GM12872 (cell line): ENCODE results near the gene LPCAT2.

Source experiments
- TF ChIP-seq, protein P1 (sequence below): IDR thresholded peaks from 3 replicates; pipeline ENCODE4 v1.5.1; 2011; ENCODE audit warnings: low read depth, mild to moderate bottlenecking, low read length, moderate library complexity; ENCODE audit not compliant: insufficient read depth

Gene LPCAT2

DNA sequence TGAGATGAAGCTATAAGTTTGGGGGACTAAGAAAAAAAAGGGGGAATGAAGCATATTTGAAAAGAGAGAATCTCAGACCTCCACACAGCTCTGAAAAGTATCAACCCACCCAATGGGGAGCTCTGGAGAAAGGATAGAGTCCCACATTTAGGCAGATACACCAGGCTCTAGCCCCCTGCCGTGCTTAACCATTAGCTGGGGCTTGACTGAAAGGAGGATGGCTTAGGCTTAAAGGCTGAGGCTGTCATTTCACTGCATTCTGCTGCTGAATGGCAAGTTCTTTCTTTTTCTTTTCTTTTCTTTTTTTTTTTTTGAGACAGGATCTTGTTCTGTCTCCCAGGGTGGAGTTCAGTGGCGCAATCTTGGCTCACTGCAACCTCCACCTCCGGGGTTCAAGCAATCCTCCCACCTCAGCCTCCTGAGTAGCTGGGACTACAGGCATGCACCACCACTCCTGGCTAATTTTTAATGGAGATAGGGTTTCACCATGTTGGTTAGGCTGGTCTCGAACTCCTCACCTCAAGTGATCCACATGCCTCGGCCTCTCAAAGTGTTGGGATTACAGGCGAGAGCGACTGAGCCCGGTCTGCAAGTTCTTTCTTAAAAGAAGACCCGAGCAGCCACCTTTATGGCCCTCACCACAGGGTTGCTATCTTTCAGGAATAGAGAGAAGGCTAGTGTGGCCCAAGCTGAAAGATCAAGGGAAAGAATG, 38.9 kb upstream of the LPCAT2 start:
- TF ChIP-seq, protein P1, sequence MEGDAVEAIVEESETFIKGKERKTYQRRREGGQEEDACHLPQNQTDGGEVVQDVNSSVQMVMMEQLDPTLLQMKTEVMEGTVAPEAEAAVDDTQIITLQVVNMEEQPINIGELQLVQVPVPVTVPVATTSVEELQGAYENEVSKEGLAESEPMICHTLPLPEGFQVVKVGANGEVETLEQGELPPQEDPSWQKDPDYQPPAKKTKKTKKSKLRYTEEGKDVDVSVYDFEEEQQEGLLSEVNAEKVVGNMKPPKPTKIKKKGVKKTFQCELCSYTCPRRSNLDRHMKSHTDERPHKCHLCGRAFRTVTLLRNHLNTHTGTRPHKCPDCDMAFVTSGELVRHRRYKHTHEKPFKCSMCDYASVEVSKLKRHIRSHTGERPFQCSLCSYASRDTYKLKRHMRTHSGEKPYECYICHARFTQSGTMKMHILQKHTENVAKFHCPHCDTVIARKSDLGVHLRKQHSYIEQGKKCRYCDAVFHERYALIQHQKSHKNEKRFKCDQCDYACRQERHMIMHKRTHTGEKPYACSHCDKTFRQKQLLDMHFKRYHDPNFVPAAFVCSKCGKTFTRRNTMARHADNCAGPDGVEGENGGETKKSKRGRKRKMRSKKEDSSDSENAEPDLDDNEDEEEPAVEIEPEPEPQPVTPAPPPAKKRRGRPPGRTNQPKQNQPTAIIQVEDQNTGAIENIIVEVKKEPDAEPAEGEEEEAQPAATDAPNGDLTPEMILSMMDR = no peak

DNA sequence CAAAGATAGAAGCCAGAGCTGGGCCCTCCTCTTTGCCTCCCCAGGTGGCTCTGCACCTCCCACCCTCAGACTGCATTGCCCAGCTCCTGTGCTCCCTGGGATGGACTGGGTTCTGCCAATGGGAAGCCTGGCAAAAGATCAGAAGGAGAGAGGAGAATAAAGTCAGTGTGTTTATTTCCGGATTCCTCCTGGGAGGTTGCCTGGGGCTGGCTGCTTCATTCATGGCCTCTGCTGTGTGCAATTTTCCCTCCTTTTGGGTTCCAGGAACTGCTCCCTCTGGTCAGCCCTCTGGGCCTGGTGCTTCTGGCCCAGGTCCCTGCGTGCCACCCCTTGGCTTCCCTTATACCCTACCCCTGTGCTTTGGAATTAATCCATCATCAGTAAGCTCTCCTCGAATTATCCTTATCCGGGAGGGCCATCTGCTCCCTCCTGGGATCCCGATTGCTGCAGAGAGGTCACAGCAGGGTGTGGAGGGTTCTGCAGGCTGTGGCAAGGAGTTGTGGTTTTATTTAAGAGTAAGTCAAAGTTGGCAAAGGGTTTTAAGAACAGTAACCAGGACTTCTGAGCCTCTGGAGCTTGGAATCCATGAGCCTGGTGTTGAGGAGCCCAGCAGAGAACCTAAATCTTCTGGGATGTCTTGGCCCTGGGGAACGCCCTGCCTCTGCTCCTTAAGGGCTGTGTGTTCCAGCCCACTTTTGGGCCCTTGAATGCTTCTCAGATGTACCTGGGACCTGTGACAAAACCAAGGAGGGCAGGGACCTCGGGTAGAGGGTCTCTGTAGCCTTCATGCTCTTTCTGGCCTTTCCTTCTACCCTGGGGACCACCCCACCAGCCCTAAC, 38.1 kb upstream of the LPCAT2 start:
- TF ChIP-seq, protein P1 = no peak

DNA sequence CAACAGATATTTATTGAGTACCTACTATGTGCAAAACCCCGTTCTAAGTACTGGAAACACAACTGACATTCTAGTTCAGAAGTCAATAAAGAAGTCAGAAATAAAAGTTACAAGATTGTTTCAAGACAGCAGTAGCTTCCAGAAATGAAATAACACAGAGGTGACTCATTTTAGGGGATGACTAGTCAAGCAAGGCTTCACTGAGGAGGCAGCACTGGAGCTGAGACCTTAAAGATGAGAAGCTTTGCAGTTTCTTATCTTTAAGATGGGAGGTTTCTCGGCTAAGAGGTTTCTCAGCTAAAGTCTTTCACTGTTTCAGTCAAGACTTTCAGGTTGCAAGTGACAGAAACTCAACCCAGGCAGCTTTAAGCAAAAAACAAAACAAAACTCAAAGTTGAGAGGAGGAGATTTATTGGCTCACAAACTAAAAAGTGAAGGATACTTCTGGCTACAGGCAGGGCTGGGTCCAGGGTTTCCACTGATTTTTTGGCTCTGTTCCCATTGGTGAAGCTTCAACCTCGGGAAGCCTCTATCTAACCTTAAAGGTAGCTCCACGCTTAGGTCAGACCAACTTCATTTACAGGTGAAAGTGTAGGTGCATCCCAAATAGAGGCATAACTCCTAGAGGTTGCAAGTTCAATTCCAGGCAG, 37.3 kb upstream of the LPCAT2 start:
- TF ChIP-seq, protein P1 = no peak

DNA sequence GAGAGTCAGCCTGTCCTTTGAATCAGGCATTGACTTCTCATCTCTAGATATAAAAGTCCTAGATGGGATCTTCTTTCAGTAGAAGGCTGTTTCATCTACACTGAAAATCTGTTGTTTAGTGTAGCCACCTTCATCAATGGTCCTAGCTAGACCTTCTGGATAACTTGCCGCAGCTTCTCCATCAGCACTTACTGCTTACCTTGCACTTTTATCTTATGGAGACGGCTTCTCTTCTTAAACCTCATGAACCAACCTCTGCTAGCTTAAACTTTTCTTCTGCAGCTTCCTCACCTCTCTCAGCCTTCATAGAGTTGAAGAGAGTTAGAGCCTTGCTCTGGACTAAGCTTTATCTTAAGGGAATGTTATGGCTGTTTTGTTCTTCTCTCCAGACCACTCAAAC, 35.3 kb upstream of the LPCAT2 start:
- TF ChIP-seq, protein P1 = no peak

DNA sequence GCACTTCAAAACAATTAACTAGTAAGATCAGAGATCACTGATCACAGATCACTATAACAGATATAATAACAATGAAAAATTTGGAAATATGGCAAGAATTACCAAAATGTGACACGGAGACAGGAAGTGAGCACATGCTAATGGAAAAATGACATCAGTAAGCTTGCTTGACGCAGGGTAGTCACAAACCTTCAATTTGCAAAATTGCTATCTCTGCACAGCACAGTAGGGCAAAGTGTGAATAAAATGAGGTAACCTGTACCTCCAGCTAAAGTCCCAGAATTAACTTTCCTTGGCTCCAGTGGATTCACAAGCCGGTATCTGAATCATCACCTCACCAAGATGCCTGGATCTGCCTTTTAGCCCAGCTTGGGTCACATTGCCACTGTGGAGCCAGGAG, 34.1 kb upstream of the LPCAT2 start:
- TF ChIP-seq, protein P1 = no peak

DNA sequence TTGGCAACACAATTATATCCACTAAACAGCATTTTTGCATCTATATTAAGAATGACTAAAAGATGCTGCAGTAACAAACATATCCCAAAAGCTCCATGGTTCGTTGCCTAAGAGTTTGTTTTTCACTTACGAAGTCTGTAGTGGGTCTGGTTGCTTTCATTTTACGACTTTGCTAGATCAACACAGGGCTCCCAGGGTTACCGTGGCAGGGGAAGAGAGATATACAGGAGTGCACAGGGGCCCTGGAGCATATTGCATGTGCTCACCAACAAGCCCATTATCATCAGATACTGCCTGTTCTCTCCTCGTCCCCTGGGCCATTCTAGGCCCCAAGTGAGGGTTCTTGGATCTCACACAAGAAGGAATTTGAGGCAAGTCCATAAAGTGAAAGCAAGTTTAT, 33.0 kb upstream of the LPCAT2 start:
- TF ChIP-seq, protein P1 = no peak

DNA sequence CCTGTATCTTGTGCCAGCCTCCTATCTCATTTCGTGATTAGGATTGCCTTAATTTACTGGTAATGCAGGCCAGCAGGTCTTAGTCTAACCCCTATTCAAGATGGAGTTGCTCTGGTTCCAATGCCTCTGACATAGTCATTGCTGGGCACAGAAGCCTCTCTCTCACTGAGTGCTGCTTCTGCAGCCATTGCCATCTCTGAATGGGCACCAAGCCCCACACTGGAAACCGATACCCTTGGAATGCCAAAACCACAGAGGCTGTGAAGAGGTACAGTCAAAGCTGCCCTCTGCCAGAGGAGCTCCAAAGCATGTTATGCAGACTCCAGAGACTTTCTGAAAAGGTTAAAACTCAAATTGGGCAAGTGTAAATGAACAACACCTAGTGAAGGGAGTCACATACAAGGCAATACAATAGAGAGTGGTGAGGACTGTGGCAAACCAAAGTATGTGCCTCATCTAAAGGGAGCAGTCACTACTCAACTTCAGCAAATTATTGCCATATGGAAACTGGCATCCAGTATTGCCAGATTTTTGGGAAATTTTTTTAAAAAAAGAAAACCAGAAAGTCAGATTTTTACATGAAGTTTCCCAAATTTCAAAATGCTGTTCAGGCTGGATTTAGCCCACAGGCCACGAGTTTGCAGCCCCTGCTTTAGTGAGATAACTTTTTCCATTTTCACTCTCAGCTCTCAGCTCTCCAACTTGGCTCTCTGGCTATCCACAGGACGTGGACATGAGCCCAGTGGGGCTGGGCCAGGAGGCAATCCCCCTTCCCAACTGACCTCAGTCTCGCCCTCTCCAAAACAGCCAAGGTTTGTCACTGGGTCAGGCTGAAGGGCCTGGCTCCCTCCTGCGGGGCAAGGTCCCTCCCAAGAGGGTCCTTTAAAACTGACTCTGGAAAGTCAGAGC, 32.0 kb upstream of the LPCAT2 start:
- TF ChIP-seq, protein P1 = no peak
